Measurements from ENCODE around the gene TREML1.

DNA sequence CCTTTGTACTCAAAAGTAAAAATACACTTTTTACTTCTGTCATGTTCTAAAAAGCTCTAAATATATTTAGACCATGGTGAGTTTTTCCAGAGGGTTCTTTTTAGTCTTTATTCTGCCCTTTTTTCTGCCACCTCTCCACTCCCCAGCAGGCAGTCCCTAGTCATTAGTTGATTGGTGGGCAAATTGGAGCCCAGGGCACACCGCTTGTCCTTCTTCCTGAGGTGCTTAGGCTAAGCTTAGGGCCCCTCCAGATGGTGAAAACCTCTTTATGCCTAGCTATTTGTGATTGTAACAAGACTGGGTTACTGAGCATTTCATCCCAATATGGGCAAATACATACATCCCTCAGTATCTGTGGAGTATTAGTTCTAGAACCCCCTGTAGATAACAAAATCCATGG is 6.2 kb downstream of the TREML1 start:
- TF ChIP-seq CTCF (conservative IDR thresholded peaks at IDR 0.05; ENCODE audit: low read depth, low read length) (no peak), FOS (IDR thresholded peaks at IDR 0.05; ENCODE audit: low read depth, low read length) (no peak), NFE2L2 (IDR thresholded peaks at IDR 0.05; ENCODE audit: low read depth, low read length) (no peak), USF2 (IDR thresholded peaks at IDR 0.05; ENCODE audit: low read depth, low read length) (no peak), MAFK (IDR thresholded peaks at IDR 0.05; ENCODE audit: low read depth, low read length) (no peak), POLR2A (IDR thresholded peaks at IDR 0.05; ENCODE audit: low read depth, low read length) (no peak), BHLHE40 (IDR thresholded peaks at IDR 0.05; ENCODE audit: low read depth, low read length) (no peak), MAZ (IDR thresholded peaks at IDR 0.05; ENCODE audit: borderline replicate concordance, low read depth, low read length) (no peak), RCOR1 (IDR thresholded peaks at IDR 0.05; ENCODE audit: insufficient replicate concordance, low read length) (no peak)

All from IMR-90 (cell line).